Neural progenitor cell (in vitro differentiated cells): ENCODE results near the gene DSCAML1. TPM values are rescaled to one million over a fixed set of nuclear protein-coding genes. Genes with fewer than 3 reads are reported as not detected.

Experiments
- DNase-seq: peaks from one replicate; pipeline ENCODE4 v3.0.0-alpha.2; 2016; ENCODE audit warnings: low spot score
- H2AFZ ChIP-seq: fragments of 200-600 bp; sonication (generic); replicated peaks from 2 replicates; pipeline ENCODE4 v1.6.1; 2016; ENCODE audit warnings: antibody characterized with exemption
- H3F3A ChIP-seq: fragments of 200-600 bp; sonication (generic); 2 replicates; pipeline ENCODE4 v1.6.1; 2016; ENCODE audit warnings: antibody characterized with exemption, low read depth
- H3K27ac ChIP-seq: fragments of 200-600 bp; sonication (generic); 2 replicates; pipeline ENCODE4 v1.5.1; 2016; ENCODE audit warnings: mild to moderate bottlenecking
- H3K27me3 ChIP-seq: fragments of 200-600 bp; sonication (generic); 2 replicates; pipeline ENCODE4 v1.6.1; 2016; ENCODE audit warnings: mild to moderate bottlenecking, moderate library complexity
- H3K36me3 ChIP-seq: fragments of 200-600 bp; sonication (generic); 2 replicates; pipeline ENCODE4 v1.5.1; 2016
- H3K4me1 ChIP-seq: fragments of 200-600 bp; sonication (generic); 2 replicates; pipeline ENCODE4 v1.6.1; 2016; ENCODE audit warnings: mixed run types
- H3K4me2 ChIP-seq: fragments of 200-600 bp; sonication (generic); 2 replicates; pipeline ENCODE4 v1.6.1; 2016
- H3K4me3 ChIP-seq: fragments of 200-600 bp; sonication (generic); 2 replicates; pipeline ENCODE4 v1.5.1; 2016
- H3K79me2 ChIP-seq: fragments of 200-600 bp; sonication (generic); 2 replicates; pipeline ENCODE4 v1.6.1; 2016; ENCODE audit warnings: low read depth
- H3K9ac ChIP-seq: fragments of 200-600 bp; sonication (generic); 2 replicates; pipeline ENCODE4 v1.6.1; 2016
- H3K9me3 ChIP-seq: fragments of 200-600 bp; sonication (generic); 2 replicates; pipeline ENCODE4 v1.5.1; 2016; ENCODE audit warnings: low read depth
- H4K20me1 ChIP-seq: fragments of 200-600 bp; sonication (generic); 2 replicates; pipeline ENCODE4 v1.6.1; 2016; ENCODE audit warnings: low read depth
- H3K27ac Mint-ChIP-seq: 3 replicates; pipeline ENCODE4 v1.8.0; 2021; ENCODE audit warnings: mixed read lengths
- H3K27me3 Mint-ChIP-seq: 2 replicates; pipeline ENCODE4 v1.8.0; 2022; ENCODE audit warnings: low read depth, mild to moderate bottlenecking, inconsistent platforms, moderate library complexity, mixed read lengths; ENCODE audit not compliant: insufficient read depth
- H3K36me3 Mint-ChIP-seq: 3 replicates; pipeline ENCODE4 v1.8.0; 2021; ENCODE audit warnings: mixed read lengths
- H3K4me1 Mint-ChIP-seq: 3 replicates; pipeline ENCODE4 v1.8.0; 2021; ENCODE audit warnings: mixed read lengths
- H3K4me3 Mint-ChIP-seq: 3 replicates; pipeline ENCODE4 v1.8.0; 2021; ENCODE audit warnings: mild to moderate bottlenecking, moderate library complexity, mixed read lengths
- H3K9me3 Mint-ChIP-seq: 3 replicates; pipeline ENCODE4 v1.8.0; 2020; ENCODE audit warnings: mixed read lengths
- CTCF ChIP-seq: fragments of 200-600 bp; sonication (generic); IDR thresholded peaks from 2 replicates; pipeline ENCODE4 v1.5.1; 2017; ENCODE audit warnings: antibody characterized with exemption, mild to moderate bottlenecking
- EZH2 ChIP-seq: fragments of 200-600 bp; sonication (generic); IDR thresholded peaks from 2 replicates; pipeline ENCODE4 v1.6.1; 2017; ENCODE audit warnings: antibody characterized with exemption, mild to moderate bottlenecking, moderate library complexity
- EZH2phosphoT487 ChIP-seq: fragments of 200-600 bp; sonication (generic); IDR thresholded peaks from 2 replicates; pipeline ENCODE4 v1.6.1; 2017; ENCODE audit warnings: antibody characterized with exemption
- total RNA-seq: library from RNA; depleted of rRNA; stranded (reverse); fragments of >200 nt; gene quantifications from 2 replicates; pipeline ENCODE4 v1.2.3, GENCODE V29; 2015; ENCODE audit warnings: low replicate concordance

The DSCAML1 gene
- total RNA-seq, 1 donor from 2014 or later = 0.06 TPM

GRCh38 chr11:117603932-117604331, 193.1 kb downstream of the DSCAML1 start:
- no peaks in the 10 kb centered on the region for H3K79me2 ChIP-seq
- H3K27me3 Mint-ChIP-seq = peaks cover 19% of the 10 kb centered on the region
- H3K9me3 ChIP-seq = no peaks in the 10 kb centered on the region
- H3K27ac ChIP-seq = no peak overlapping the region
- H3K4me3 ChIP-seq = no peak overlapping the region
- H3K36me3 ChIP-seq = no peaks in the 10 kb centered on the region
- no peak overlapping the region for H3K4me3 Mint-ChIP-seq
- H3K9ac ChIP-seq = no peak overlapping the region
- H3K4me2 ChIP-seq = no peak overlapping the region
- H3K36me3 Mint-ChIP-seq = no peaks in the 10 kb centered on the region
- H3K4me1 Mint-ChIP-seq = peaks cover 60% of the 10 kb centered on the region
- H3K27ac Mint-ChIP-seq = no peak overlapping the region
- H2AFZ ChIP-seq = no peak overlapping the region
- H3K9me3 Mint-ChIP-seq = no peaks in the 10 kb centered on the region
- TF ChIP-seq EZH2phosphoT487 (no peak), CTCF (no peak), EZH2 (no peak)
- DNase-seq = no peak
- H4K20me1 ChIP-seq = peaks cover 5% of the 10 kb centered on the region
- H3K4me1 ChIP-seq = peaks cover 25% of the 10 kb centered on the region
- H3K27me3 ChIP-seq = no peaks in the 10 kb centered on the region
- peaks cover 5% of the 10 kb centered on the region for H3F3A ChIP-seq

GRCh38 chr11:117601006-117601708, 195.9 kb downstream of the DSCAML1 start:
- Mint-ChIP-seq H3K4me1 (peaks cover 43% of the 10 kb centered on the region), H3K4me3 (no peak overlapping the region), H3K27me3 (peaks cover 22% of the 10 kb centered on the region), H3K27ac (no peak overlapping the region), H3K9me3 (no peaks in the 10 kb centered on the region), H3K36me3 (no peaks in the 10 kb centered on the region)
- H3K79me2 ChIP-seq = no peaks in the 10 kb centered on the region
- H4K20me1 ChIP-seq = peaks cover 9% of the 10 kb centered on the region
- DNase-seq = no peak
- H3K27ac ChIP-seq = no peak overlapping the region
- TF ChIP-seq EZH2 (no peak), EZH2phosphoT487 (no peak), CTCF (no peak)
- H3K9ac ChIP-seq = no peak overlapping the region
- no peak overlapping the region for H3K4me3 ChIP-seq
- no peaks in the 10 kb centered on the region for H3K9me3 ChIP-seq
- H3K27me3 ChIP-seq = no peaks in the 10 kb centered on the region
- peaks cover 19% of the 10 kb centered on the region for H3K4me1 ChIP-seq
- peaks cover 5% of the 10 kb centered on the region for H3F3A ChIP-seq
- peak overlapping the region; percentile 21 for H3K4me2 ChIP-seq
- H3K36me3 ChIP-seq = no peaks in the 10 kb centered on the region
- H2AFZ ChIP-seq = no peak overlapping the region

GRCh38 chr11:117600234-117600783, 196.7 kb downstream of the DSCAML1 start:
- Histone ChIP-seq H4K20me1 (peaks cover 9% of the 10 kb centered on the region), H3K4me2 (peak overlapping the region; percentile 21), H3K9me3 (no peaks in the 10 kb centered on the region), H3K9ac (no peak overlapping the region), H3K4me3 (no peak overlapping the region), H3K27ac (no peak overlapping the region), H2AFZ (peak overlapping the region; percentile 17), H3K4me1 (peaks cover 17% of the 10 kb centered on the region), H3K79me2 (no peaks in the 10 kb centered on the region), H3F3A (peaks cover 5% of the 10 kb centered on the region), H3K27me3 (no peaks in the 10 kb centered on the region), H3K36me3 (no peaks in the 10 kb centered on the region)
- H3K9me3 Mint-ChIP-seq = no peaks in the 10 kb centered on the region
- H3K27me3 Mint-ChIP-seq = peaks cover 21% of the 10 kb centered on the region
- peaks cover 37% of the 10 kb centered on the region for H3K4me1 Mint-ChIP-seq
- no peak overlapping the region for H3K4me3 Mint-ChIP-seq
- DNase-seq = peak; percentile 63
- no peaks in the 10 kb centered on the region for H3K36me3 Mint-ChIP-seq
- no peak overlapping the region for H3K27ac Mint-ChIP-seq
- TF ChIP-seq CTCF (no peak), EZH2phosphoT487 (no peak), EZH2 (no peak)
